HUES6 (cell line): ENCODE measurements around the gene NUTM1.

Source experiments
- H3K27ac ChIP-seq: 2 replicates; pipeline ENCODE4 v1.7.0; 2013; ENCODE audit warnings: low read depth, mild to moderate bottlenecking, low read length, inconsistent platforms
- H3K27me3 ChIP-seq: 2 replicates; pipeline ENCODE4 v1.6.1; 2013; ENCODE audit warnings: low read length; ENCODE audit not compliant: control insufficient read depth, insufficient read depth
- H3K36me3 ChIP-seq: 2 replicates; pipeline ENCODE4 v1.6.1; 2013; ENCODE audit warnings: low read length; ENCODE audit not compliant: control insufficient read depth, insufficient read depth
- H3K4me1 ChIP-seq: 2 replicates; pipeline ENCODE4 v1.6.1; 2013; ENCODE audit warnings: low read length; ENCODE audit not compliant: control insufficient read depth, insufficient read depth
- H3K4me3 ChIP-seq: 2 replicates; pipeline ENCODE4 v1.5.1; 2013; ENCODE audit warnings: low read depth, low read length
- H3K9ac ChIP-seq: one replicate; pipeline ENCODE4 v1.6.1; 2013; ENCODE audit warnings: mild to moderate bottlenecking, low read length
- H3K9me3 ChIP-seq: 2 replicates; pipeline ENCODE4 v1.6.1; 2013; ENCODE audit warnings: low read depth, low read length; ENCODE audit not compliant: control insufficient read depth, insufficient read depth

NUTM1 gene

DNA sequence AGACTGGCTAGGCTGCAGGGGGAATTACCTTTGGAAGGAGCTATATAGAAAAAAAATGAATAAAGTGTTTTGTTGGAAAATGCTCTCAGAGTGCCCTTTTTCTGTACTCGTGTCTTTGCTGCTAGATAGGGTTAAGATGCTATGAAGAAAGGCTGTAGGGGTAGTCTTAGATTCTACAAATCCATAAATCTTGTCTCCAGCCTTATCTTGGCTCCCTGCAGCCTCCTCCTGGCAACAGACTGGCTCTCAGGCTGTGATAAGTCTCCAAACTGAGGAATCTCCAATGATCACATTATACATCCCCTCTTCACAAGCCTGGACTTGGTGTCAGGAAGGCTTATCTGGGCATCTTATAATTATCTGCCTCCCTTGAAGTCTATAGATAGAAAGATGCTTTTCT, 14.5 kb downstream of the NUTM1 start:
- Histone ChIP-seq H3K4me3 (no peak overlapping the region), H3K4me1 (no peaks in the 10 kb centered on the region), H3K27ac (no peak overlapping the region), H3K27me3 (no peaks in the 10 kb centered on the region), H3K36me3 (peaks cover 76% of the 10 kb centered on the region), H3K9ac (no peak overlapping the region), H3K9me3 (no peaks in the 10 kb centered on the region)

- no peak overlapping the region for H3K4me3 ChIP-seq
- H3K27me3 ChIP-seq = no peaks in the 10 kb centered on the region
- no peaks in the 10 kb centered on the region for H3K9me3 ChIP-seq
- no peak overlapping the region for H3K27ac ChIP-seq
- no peaks in the 10 kb centered on the region for H3K4me1 ChIP-seq
- no peak overlapping the region for H3K9ac ChIP-seq
- H3K36me3 ChIP-seq = peaks cover 82% of the 10 kb centered on the region
Observed at GRCh38 chr15:34358367-34358766, 15.3 kb downstream of the NUTM1 start.

DNA sequence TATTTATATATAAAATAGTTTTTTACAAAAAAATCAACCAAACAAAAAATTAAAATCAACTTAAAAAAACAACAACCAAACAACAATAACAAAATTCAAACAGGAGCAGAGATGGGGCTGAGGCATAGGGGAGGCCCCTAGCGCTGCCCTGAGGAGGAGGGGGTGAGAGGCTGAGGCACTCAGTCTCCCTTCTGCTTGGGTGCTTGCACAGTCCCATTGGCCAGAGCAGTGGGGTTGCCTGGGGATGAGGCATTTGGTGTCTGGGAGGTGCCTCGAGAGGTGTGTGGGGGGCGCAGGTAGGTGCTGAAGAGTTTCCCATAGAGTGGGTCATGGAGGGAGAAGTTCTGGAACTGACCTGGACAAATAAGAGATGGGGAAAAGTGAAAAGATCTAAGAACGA, 15.8 kb downstream of the NUTM1 start:
- H3K27ac ChIP-seq = no peak overlapping the region
- H3K4me1 ChIP-seq = no peaks in the 10 kb centered on the region
- no peak overlapping the region for H3K9ac ChIP-seq
- H3K27me3 ChIP-seq = no peaks in the 10 kb centered on the region
- no peak overlapping the region for H3K4me3 ChIP-seq
- peaks cover 87% of the 10 kb centered on the region for H3K36me3 ChIP-seq
- H3K9me3 ChIP-seq = no peaks in the 10 kb centered on the region

DNA sequence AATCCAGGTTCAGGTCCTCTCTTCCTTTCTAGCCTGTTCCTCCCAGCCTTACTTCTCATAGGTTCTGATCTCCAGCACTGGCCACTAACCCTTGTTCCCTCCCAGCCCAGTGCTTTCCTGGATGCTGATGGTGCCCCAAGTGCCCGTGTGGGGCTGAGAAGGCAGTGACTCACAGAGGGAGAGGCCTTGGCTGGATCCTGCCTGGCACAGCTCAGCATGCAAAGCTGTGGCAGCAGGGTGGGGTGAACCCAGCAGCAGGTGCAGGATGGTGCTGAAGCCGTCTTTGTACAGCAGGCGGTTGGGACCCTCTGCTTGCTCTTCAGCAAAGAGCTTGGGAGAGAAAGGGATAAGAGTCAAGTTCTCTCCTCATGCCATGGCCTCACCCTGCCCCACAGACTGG, 16.3 kb downstream of the NUTM1 start:
- no peaks in the 10 kb centered on the region for H3K27me3 ChIP-seq
- H3K27ac ChIP-seq = no peak overlapping the region
- H3K36me3 ChIP-seq = peaks cover 86% of the 10 kb centered on the region
- no peak overlapping the region for H3K9ac ChIP-seq
- H3K4me3 ChIP-seq = no peak overlapping the region
- H3K9me3 ChIP-seq = no peaks in the 10 kb centered on the region
- H3K4me1 ChIP-seq = no peaks in the 10 kb centered on the region

DNA sequence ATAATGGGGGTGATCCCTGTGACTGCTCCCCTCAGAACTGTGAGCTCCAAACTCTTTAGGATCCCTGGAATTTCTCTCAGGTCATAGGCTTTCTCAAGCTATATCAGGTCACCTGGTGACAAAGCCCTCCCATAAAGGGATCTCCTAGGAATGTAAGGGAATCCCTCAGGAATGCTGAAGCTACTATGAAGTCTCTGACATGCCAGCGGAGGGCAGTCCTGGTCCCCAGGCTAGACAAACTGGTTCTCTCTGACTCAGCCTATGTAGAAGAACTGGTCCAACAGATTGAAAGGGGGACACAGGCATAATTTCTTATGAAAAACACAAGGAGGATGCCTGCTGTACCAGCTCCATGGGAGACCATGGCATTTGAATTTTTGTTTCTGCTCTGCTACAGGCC, 17.2 kb downstream of the NUTM1 start:
- Histone ChIP-seq H3K9me3 (no peaks in the 10 kb centered on the region), H3K9ac (no peak overlapping the region), H3K27me3 (no peaks in the 10 kb centered on the region), H3K4me1 (peaks cover 5% of the 10 kb centered on the region; the same call in 1 of the 2 replicates), H3K4me3 (no peak overlapping the region), H3K27ac (no peak overlapping the region), H3K36me3 (peaks cover 77% of the 10 kb centered on the region)

DNA sequence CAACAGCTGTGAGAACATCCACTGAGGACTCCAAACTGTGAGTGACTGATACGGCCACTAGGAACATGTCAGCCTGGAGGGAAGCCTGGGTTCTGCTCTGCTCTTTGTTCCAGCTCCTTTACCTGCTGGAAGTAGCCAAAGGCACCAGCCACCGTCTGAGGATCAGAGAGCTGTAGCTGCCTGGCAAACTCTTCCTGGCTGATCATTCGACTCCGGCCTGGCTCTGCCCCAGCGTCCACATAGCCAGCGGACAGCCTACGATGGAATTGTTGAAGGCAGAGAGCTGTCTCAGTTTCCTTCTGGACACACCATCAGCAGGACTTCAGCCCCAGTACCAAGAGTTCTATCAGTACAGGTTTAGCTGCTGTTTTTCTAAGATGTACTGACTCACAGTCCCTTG, 18.2 kb downstream of the NUTM1 start:
- Histone ChIP-seq H3K27ac (no peak overlapping the region), H3K36me3 (peaks cover 68% of the 10 kb centered on the region), H3K9me3 (no peaks in the 10 kb centered on the region), H3K9ac (no peak overlapping the region), H3K4me3 (no peak overlapping the region), H3K4me1 (peaks cover 13% of the 10 kb centered on the region), H3K27me3 (no peaks in the 10 kb centered on the region)

DNA sequence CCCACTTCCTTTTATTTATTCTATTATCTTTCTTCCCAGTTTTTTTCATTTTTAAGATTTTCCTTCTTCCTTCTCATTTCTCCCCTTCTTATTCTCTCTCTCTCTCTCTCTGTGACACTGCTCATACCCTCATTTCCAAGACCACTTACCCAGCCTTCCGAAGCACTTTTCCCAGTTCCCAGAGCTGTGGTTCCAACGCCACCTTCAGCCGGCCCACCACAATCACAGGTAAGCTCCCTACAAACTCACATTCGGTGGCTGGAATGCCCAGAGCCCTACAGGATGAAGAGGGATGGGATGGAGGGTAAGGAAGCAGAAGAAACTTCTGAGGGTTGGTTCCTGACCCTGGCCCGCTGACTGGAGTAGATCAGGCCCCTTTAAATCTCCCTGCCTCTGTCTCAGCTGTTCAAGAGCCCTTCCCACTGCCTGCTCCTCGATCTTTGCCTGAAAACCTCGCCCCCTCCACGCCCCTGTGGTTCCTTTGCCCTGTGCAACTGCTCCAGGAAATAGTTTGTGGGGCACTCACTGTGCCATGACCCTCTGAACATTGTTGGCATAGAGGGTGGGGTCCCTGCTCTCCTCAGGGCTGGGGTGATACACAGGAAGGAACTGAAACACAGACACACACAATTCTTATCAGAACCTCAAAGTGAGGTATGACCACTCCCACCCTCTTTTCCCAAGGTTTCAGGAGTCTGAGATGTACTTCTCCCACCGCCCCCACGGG, 19.1 kb downstream of the NUTM1 start:
- H3K4me1 ChIP-seq = peaks cover 13% of the 10 kb centered on the region
- no peak overlapping the region for H3K9ac ChIP-seq
- peaks cover 59% of the 10 kb centered on the region for H3K36me3 ChIP-seq
- no peaks in the 10 kb centered on the region for H3K9me3 ChIP-seq
- H3K4me3 ChIP-seq = no peak overlapping the region
- H3K27me3 ChIP-seq = no peaks in the 10 kb centered on the region
- no peak overlapping the region for H3K27ac ChIP-seq

GRCh38 chr15:34364041-34364440, 20.9 kb downstream of the NUTM1 start:
- H3K9ac ChIP-seq = no peak overlapping the region
- no peak overlapping the region for H3K27ac ChIP-seq
- peaks cover 17% of the 10 kb centered on the region for H3K4me1 ChIP-seq
- H3K36me3 ChIP-seq = peaks cover 48% of the 10 kb centered on the region
- no peaks in the 10 kb centered on the region for H3K27me3 ChIP-seq
- no peak overlapping the region for H3K4me3 ChIP-seq
- H3K9me3 ChIP-seq = no peaks in the 10 kb centered on the region

- no peaks in the 10 kb centered on the region for H3K9me3 ChIP-seq
- H3K27me3 ChIP-seq = no peaks in the 10 kb centered on the region
- peaks cover 17% of the 10 kb centered on the region for H3K4me1 ChIP-seq
- H3K27ac ChIP-seq = no peak overlapping the region
- H3K9ac ChIP-seq = peak overlapping the region; percentile 51
- H3K4me3 ChIP-seq = peak overlapping the region; percentile 96
- peaks cover 36% of the 10 kb centered on the region for H3K36me3 ChIP-seq
Observed at GRCh38 chr15:34365091-34365825, 22.1 kb downstream of the NUTM1 start.

DNA sequence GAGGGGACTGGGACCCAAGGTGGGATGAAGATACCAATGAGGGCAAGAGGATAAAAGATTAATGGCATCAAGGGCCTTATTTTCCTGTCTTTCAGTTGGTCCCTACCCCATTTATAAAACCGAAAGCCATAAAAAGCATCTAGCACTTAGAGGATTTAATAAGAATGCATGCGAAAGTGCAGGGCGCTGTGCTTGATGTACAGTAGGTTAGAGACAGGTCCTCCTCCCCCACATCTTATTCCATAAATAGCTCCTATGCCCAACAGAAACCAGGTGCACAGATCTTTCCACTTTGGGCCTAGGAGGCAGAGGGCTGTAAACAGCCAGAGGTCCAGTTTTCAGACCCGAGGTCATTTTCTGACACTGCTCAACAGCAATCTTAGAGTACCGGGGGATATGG, 22.7 kb downstream of the NUTM1 start:
- Histone ChIP-seq H3K4me1 (peaks cover 21% of the 10 kb centered on the region), H3K27me3 (no peaks in the 10 kb centered on the region), H3K4me3 (peak overlapping the region; percentile 96), H3K9ac (peak overlapping the region; percentile 51), H3K9me3 (no peaks in the 10 kb centered on the region), H3K36me3 (peaks cover 30% of the 10 kb centered on the region), H3K27ac (no peak overlapping the region)

DNA sequence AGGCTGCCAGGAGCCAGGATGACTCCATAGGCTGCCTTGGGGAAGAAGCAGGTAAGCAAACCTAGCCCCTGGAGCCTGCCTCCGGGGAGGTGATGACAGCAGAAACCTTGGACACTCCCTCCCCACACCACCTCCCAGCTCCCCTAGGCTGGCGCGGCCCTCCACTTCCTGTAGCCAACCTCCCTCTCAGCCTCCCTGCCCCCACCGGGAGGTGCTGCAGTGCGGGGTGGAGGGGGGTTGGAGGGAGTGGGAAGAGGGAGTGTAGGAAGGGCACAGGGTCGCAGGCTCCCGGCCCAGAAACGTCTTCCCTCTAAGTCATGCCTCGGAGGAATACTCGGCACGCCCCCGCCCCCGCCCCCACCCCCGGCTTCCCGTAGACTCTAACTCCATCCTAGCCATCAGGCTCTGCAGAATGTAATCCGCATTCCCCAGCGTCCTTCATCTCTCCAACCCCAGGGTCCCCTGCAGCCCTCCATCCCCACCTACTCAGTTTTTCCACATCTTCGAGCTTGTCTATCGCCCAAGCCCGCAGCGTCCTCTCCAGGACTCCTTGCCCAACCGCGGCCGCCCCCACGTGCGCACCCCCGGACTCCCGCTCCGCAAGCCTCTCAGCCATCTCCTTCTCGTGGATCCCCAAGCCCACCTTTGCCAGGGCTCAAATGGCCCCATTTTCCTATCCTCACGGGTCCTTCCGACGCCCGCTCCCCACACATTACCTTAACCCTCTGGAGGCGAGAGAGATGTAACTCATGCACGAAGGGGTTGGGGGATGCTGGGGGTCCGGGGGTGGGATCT, 23.4 kb downstream of the NUTM1 start:
- H3K9ac ChIP-seq = peak overlapping the region; percentile 81
- H3K27ac ChIP-seq = no peak overlapping the region
- H3K9me3 ChIP-seq = peaks cover 2% of the 10 kb centered on the region; the same call in 1 of the 2 replicates
- H3K36me3 ChIP-seq = peaks cover 24% of the 10 kb centered on the region
- H3K27me3 ChIP-seq = no peaks in the 10 kb centered on the region
- peaks cover 21% of the 10 kb centered on the region for H3K4me1 ChIP-seq
- H3K4me3 ChIP-seq = peak overlapping the region; percentile 96
